Femur (tissue), 1 donor: ENCODE data around the gene SCN9A.
A peak's percentile ranks its signal among the peaks of the same experiment; 100 is the strongest.
"Not testable (repeated sequence)": the region's sequence is repeated elsewhere in the genome, so short reads cannot be mapped to it uniquely, and the experiment has no call there.

Experiments used
- DNase-seq: peaks from one replicate; pipeline ENCODE4 v3.0.0-alpha.2; 2017

SCN9A gene

DNA sequence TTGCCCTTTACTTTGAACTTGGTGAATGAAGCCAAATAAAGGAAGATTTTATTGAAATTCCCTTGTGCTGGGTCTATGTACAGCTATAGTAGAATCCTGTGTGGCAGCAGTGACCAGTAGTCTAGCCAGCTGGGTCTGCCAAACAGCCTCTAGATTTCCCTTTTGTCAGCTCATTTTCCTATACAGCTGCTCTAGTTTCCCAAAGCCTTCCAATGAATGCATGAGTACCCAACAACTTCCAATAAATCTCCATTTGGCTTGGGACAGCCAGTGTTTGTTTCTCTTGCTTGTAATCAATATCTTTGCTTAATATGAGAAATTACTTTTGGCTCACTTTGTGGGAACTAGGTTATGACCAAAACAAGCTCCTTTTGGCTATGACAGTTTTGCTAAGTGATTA is 43.6 kb downstream of the SCN9A start:
- no peak for DNase-seq

GRCh38 chr2:166331468-166331867 is 44.3 kb downstream of the SCN9A start:
- no peak for DNase-seq

DNA sequence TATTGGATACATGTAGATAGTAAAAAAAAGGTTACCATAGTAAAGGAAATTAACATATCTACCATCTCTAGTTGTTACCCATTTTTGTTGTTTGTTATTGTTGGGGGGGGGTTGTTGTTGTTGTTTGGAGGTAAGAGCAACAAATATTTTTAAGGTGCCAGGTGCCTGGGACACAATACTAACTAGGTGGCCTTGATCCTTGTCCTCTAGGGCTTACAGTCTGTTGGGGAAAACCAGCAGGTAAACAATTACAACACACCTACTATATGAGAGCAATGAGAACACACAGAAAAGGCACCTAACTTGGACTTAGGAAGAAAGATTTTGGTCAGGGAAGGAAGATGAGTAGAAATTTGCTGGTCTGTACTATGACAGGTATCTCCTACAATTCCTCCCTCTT is 46.3 kb downstream of the SCN9A start:
- DNase-seq = no peak

DNA sequence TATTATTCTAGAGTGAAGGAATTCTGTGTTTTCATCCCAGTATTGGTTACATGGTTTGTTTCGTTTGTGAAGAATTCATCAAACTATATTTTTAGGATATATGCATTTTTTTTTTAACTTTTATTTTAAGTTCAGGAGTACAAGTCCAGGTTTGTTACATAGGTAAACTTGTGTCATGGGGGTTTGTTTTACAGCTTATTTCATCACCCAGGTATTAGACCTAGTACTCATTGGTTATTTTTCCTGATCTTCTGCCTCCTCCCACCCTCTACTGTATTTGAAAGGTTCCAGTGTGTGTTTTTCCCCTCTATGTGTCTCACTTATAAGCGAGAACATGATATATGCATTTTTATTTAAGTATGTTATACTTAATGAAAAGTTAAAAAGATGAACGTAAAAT is 47.6 kb downstream of the SCN9A start:
- no peak for DNase-seq

GRCh38 chr2:166321076-166321475 is 54.7 kb downstream of the SCN9A start:
- DNase-seq = no peak

GRCh38 chr2:166314022-166314759 is 61.6 kb downstream of the SCN9A start:
- no peak for DNase-seq

DNA sequence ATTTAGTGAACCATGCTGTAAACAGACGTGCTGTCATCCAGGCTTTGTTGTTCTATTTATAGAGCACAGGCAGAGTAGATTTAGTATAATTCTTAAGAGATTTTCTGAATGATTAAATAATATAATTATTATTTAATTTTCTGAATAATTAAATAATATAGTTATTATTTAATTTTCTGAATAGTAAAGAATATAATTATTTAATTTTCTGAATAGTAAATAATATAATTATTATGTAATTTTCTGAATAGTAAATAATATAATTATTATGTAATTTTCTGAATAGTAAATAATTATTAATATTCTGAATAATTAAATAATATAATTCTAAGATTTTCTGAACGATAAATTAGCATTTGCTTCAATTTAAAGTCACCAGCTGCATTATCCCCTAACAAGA is 62.9 kb downstream of the SCN9A start:
- not testable (repeated sequence) for DNase-seq

DNA sequence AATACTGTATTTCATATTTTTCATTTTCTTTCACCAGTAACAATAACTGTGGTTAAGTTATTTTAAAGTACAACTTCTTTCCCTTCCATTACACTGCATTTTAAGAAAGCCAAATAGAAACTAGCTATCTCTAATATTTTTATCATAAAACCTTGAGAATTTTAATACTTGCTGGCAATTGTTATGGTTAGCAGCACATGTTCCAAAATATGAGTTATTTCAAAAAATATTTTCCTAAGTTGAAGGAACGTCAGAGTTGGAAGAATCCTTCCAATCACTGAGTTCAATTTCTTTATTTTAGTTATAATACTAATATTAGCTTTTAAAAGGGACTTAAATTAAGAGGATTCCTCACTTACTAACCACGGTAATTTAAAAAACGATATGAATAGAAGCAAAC is 68.4 kb downstream of the SCN9A start:
- DNase-seq = no peak

- DNase-seq = no peak
Observed at GRCh38 chr2:166304656-166305055, 71.1 kb downstream of the SCN9A start.

- DNase-seq = no peak
Observed at GRCh38 chr2:166302036-166302435, 73.7 kb downstream of the SCN9A start.

GRCh38 chr2:166297951-166298350 is 77.8 kb downstream of the SCN9A start:
- peak; percentile 20 for DNase-seq

DNA sequence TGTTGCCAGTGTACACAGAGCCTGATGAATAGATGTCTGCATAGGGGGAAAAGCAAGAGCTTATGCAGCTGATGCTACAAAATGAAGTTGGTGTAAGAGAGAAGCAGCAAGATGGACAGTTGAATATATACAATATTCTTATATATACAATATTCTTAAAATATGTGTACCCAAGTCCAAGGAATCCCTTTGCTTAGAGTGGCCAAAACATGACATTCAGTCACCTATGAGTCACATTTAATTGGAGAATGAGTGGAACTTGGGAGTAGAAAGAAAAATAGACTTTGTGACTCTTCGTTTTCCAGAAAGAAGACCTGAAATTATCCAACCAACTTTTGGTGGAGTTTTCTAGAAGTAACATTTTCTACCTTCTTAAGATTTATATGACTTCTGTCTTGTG is 81.8 kb downstream of the SCN9A start:
- no peak for DNase-seq

GRCh38 chr2:166285215-166285614 is 90.5 kb downstream of the SCN9A start:
- no peak for DNase-seq

GRCh38 chr2:166284359-166284758 is 91.4 kb downstream of the SCN9A start:
- no peak for DNase-seq

GRCh38 chr2:166282154-166282553 is 93.6 kb downstream of the SCN9A start:
- DNase-seq = no peak

DNA sequence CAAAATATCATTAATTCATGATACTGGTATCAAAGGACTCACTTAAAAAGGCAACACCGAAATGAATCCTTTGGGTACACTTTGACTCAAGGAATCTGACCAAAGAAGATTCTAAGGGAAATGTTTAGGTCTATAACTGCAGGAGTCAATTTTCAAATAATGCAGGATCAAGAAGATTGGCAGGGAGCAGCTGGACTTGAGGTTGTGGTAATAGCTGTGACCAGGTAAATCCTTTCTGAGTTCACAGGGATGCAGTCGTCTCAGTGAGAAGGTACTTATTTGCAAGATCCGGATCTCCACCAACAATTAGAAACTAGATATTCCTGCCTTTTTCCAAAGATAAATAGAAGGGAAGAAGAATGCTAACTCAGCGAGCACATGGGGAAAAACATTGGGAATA is 96.9 kb downstream of the SCN9A start:
- DNase-seq = no peak

DNA sequence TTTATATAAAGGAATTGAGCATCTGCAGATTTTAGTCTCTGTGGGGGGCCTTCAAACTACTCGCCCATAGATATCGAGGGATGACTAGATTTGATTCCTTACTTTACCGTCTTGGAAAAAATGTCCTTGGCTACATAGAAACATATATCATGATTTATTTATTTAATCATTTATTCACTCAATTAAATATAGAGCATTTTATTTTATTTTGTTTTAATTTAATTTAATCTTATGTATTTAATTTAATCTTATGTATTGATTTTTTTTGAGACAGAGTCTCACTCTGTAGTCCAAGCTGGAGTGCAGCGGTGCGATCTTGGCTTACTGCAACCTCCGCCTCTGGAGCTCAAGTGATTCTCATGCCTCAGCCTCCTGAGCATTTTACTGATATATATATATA is 105.4 kb downstream of the SCN9A start:
- DNase-seq = no peak

DNA sequence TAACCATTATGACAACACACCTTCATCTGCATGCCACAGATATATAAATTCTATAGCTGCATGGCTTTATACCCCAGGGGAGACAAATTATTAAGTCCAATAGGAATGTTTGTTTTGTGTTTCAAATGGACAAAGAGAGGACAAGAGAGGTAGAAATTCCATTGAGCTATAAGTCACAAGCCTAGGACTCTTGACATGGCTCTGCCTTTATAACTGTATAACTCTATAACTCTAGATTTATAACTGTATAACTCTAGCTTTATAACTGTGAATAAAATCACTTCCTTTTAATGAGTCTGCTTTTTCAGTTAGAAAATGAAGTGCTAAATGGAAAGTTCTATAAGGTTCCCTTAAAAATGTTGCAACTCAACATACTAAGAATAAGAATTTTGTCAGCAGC is 106.4 kb downstream of the SCN9A start:
- no peak for DNase-seq

- DNase-seq = no peak
Observed at GRCh38 chr2:166257859-166258258, 117.9 kb downstream of the SCN9A start.

- no peak for DNase-seq
Observed at GRCh38 chr2:166256896-166257295, 118.8 kb downstream of the SCN9A start.

DNA sequence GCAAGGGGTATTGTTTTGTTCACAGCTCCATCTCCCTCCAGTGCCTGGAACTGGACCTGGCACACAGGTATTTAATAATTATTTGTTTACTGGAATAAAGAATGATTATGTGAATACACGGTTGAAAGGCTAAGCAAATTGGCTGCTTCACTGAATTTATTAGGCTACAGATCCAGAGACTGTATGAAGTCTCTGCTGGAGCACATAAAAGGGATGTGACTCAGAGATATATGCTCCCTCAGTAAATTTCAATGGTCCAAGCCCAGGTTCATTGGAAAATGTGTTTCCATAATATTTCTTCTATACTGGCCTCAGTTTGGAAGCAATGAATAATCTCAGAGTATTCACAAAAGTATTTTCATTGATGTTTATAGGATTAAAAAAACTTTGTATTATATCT is 126.4 kb downstream of the SCN9A start:
- no peak for DNase-seq

GRCh38 chr2:166246901-166247300 is 128.8 kb downstream of the SCN9A start:
- no peak for DNase-seq

DNA sequence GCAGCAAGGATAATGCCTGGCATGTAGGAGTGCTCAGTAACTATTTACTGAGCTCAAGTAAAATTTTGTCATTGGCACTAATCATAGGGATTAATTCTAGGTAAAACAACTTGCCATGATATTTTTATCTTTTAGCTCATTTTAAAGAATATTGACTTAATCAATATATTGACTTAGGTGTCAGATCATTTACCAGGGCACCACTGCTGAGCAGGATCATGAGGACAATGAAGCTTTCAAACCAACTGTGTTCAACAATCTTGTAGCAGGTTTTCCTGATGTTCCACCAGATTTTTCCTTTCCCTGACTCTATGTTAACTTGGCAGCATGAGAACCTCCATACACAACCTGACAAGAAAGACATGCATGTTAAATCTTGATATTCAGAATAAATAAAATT is 133.4 kb downstream of the SCN9A start:
- no peak for DNase-seq

DNA sequence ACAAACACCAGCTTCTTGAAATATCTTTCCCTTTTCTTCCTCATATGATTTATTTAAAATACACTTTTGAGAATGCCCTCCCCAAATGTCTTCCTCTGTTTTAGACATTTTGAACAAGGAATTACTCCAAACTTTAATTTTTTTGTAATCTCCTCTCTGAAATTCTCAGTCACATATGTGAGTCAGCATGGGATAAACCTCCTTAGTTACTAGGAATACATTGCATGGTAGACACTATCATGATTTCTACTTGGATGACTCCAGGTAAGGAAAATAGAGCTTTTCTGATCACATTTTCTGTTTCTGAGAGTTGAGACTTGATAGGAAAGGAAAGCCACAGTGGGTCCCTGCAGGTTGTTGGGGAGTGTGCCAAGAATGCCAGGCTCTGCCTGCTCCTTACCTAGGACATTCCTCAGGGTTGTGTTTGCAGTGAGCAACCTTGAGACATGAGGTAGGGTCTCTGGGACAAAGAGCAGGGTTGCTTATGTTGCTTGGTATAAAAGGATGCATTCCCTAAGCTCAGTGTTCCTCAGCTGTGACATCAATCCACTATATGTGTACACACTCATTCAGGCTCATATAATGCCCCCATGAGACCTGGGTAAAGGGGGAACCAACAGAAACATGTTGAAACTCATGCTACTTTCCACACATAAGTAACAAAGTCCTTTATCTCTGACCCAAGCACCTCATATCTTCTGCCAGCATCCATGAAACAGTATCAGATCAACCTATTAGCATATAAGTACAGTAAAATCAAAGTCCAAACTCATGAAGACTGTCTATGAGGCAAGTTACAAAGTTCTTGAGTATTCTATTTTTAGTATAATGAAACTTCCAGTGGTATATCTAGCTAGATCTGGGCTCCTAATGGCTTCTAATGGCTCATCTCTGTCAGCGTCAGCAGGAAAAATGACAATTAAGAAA is 135.1 kb downstream of the SCN9A start:
- DNase-seq = no peak
